IPS-18c (cell line): ENCODE data around the gene CCL22.
"Not testable (repeated sequence)": the region's sequence is repeated elsewhere in the genome, so short reads cannot be mapped to it uniquely, and the experiment has no call there.

Experiments
- H3K4me3 ChIP-seq: 2 replicates; pipeline ENCODE4 v1.7.0; 2013; ENCODE audit warnings: low read depth, mild to moderate bottlenecking, low read length, moderate library complexity; ENCODE audit not compliant: insufficient read depth
- H3K9me3 ChIP-seq: one replicate; pipeline ENCODE4 v1.6.1; 2013; ENCODE audit warnings: mild to moderate bottlenecking, low read length, moderate library complexity; ENCODE audit not compliant: control insufficient read depth, insufficient read depth

The CCL22 gene

GRCh38 chr16:57358527-57359095, at the start of gene CCL22:
Gene CCL22, plus strand, starts transcription at chr16:57358783. Its CDS starts 34 bp downstream, at chr16:57358817.
- H3K4me3 ChIP-seq, result no peak within 1 kb of the TSS
- no peaks in the 10 kb centered on the region for H3K9me3 ChIP-seq

- Histone ChIP-seq H3K4me3 (no peak overlapping the region), H3K9me3 (no peaks in the 10 kb centered on the region)
Observed at GRCh38 chr16:57310801-57311200, 47.8 kb upstream of the CCL22 start.

- no peak overlapping the region for H3K4me3 ChIP-seq
Observed at GRCh38 chr16:57313509-57313908, 45.1 kb upstream of the CCL22 start.

GRCh38 chr16:57314161-57314785, 44.3 kb upstream of the CCL22 start:
- Histone ChIP-seq H3K9me3 (no peaks in the 10 kb centered on the region), H3K4me3 (no peak overlapping the region)

More at GRCh38 chr16:57313509-57313908, 45.1 kb upstream of the CCL22 start:
- H3K9me3 ChIP-seq, result no peaks in the 10 kb centered on the region

GRCh38 chr16:57315416-57315815, 43.2 kb upstream of the CCL22 start:
- no peaks in the 10 kb centered on the region for H3K9me3 ChIP-seq
- no peak overlapping the region for H3K4me3 ChIP-seq

GRCh38 chr16:57316390-57317017, 42.1 kb upstream of the CCL22 start:
- no peak overlapping the region for H3K4me3 ChIP-seq
- no peaks in the 10 kb centered on the region for H3K9me3 ChIP-seq

- H3K4me3 ChIP-seq, result no peak overlapping the region
- H3K9me3 ChIP-seq, result no peaks in the 10 kb centered on the region
Observed at GRCh38 chr16:57318240-57318970, 40.2 kb upstream of the CCL22 start.

- Histone ChIP-seq H3K9me3 (no peaks in the 10 kb centered on the region), H3K4me3 (no peak overlapping the region)
Observed at GRCh38 chr16:57319646-57320045, 38.9 kb upstream of the CCL22 start.

- H3K4me3 ChIP-seq, result no peak overlapping the region
- H3K9me3 ChIP-seq, result no peaks in the 10 kb centered on the region
Observed at GRCh38 chr16:57324749-57325148, 33.8 kb upstream of the CCL22 start.

GRCh38 chr16:57325458-57325857, 33.1 kb upstream of the CCL22 start:
- Histone ChIP-seq H3K4me3 (no peak overlapping the region), H3K9me3 (no peaks in the 10 kb centered on the region)

- no peak overlapping the region for H3K4me3 ChIP-seq
Observed at GRCh38 chr16:57329718-57330327, 28.8 kb upstream of the CCL22 start.

GRCh38 chr16:57331355-57331754, 27.2 kb upstream of the CCL22 start:
- Histone ChIP-seq H3K9me3 (no peaks in the 10 kb centered on the region), H3K4me3 (no peak overlapping the region)

More at GRCh38 chr16:57329718-57330327, 28.8 kb upstream of the CCL22 start:
- no peaks in the 10 kb centered on the region for H3K9me3 ChIP-seq

- Histone ChIP-seq H3K9me3 (no peaks in the 10 kb centered on the region), H3K4me3 (no peak overlapping the region)
Observed at GRCh38 chr16:57333402-57333801, 25.2 kb upstream of the CCL22 start.

GRCh38 chr16:57335366-57335765, 23.2 kb upstream of the CCL22 start:
- no peaks in the 10 kb centered on the region for H3K9me3 ChIP-seq
- no peak overlapping the region for H3K4me3 ChIP-seq

- Histone ChIP-seq H3K4me3 (no peak overlapping the region), H3K9me3 (no peaks in the 10 kb centered on the region)
Observed at GRCh38 chr16:57341062-57341440, 17.5 kb upstream of the CCL22 start.

GRCh38 chr16:57341441-57342303, 16.9 kb upstream of the CCL22 start:
- Histone ChIP-seq H3K4me3 (no peak overlapping the region), H3K9me3 (no peaks in the 10 kb centered on the region)

GRCh38 chr16:57342606-57343005, 16.0 kb upstream of the CCL22 start:
- not testable (repeated sequence) for H3K9me3 ChIP-seq, H3K4me3 ChIP-seq
